ENCODE results near the gene SOS1.

DNA sequence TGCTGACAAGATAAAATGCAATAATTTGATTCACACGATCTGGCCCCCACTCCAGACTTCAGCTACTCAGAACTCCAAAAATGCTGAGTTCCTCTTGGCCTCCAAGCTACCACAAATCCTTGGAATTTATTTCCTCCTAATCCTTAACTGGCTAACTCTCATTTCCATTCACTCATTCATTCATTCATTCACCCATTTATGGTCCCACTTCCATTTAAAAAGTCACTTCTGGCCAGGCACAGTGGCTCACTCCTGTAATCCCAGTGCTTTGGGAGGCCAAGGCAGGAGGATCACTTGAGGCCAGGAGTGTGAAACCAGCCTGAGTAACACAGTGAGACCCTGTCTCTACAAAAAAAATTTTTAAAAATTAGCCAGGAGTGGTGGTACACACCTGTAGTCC is 12.5 kb downstream of the SOS1 start:
- TF ChIP-seq, protein P1, sequence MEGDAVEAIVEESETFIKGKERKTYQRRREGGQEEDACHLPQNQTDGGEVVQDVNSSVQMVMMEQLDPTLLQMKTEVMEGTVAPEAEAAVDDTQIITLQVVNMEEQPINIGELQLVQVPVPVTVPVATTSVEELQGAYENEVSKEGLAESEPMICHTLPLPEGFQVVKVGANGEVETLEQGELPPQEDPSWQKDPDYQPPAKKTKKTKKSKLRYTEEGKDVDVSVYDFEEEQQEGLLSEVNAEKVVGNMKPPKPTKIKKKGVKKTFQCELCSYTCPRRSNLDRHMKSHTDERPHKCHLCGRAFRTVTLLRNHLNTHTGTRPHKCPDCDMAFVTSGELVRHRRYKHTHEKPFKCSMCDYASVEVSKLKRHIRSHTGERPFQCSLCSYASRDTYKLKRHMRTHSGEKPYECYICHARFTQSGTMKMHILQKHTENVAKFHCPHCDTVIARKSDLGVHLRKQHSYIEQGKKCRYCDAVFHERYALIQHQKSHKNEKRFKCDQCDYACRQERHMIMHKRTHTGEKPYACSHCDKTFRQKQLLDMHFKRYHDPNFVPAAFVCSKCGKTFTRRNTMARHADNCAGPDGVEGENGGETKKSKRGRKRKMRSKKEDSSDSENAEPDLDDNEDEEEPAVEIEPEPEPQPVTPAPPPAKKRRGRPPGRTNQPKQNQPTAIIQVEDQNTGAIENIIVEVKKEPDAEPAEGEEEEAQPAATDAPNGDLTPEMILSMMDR (IDR thresholded peaks at IDR 0.05; ENCODE audit: low read depth, low read length, poor library complexity, severe bottlenecking): no peak
- no peak for TF ChIP-seq EZH2phosphoT487 (IDR thresholded peaks at IDR 0.05; ENCODE audit: borderline replicate concordance, low read length)
